H9 (cell line): ENCODE measurements around the gene CDRT4. TPM values are rescaled to one million over a fixed set of nuclear protein-coding genes. Genes with fewer than 3 reads are reported as not detected.

Experiments used
- DNase-seq: peaks from one replicate; pipeline ENCODE4 v3.0.0-alpha.2; 2017
- H2AFZ ChIP-seq: one replicate; pipeline ENCODE4 v1.6.1; 2013; ENCODE audit warnings: mild to moderate bottlenecking, low read length, control low read depth, moderate library complexity
- H2AK5ac ChIP-seq: 2 replicates; pipeline ENCODE4 v1.6.1; 2013; ENCODE audit warnings: low read length, control low read depth, mixed read lengths; ENCODE audit not compliant: insufficient read length
- H2BK120ac ChIP-seq: one replicate; pipeline ENCODE4 v1.6.1; 2013; ENCODE audit warnings: low read depth, mild to moderate bottlenecking, low read length, control low read depth, inconsistent platforms; ENCODE audit not compliant: poor library complexity, severe bottlenecking
- H2BK12ac ChIP-seq: 2 replicates; pipeline ENCODE4 v1.6.1; 2013; ENCODE audit warnings: low read length, control low read depth, mixed read lengths, low read depth; ENCODE audit not compliant: insufficient read length
- H2BK15ac ChIP-seq: 2 replicates; pipeline ENCODE4 v1.6.1; 2013; ENCODE audit warnings: low read depth, low read length, control low read depth
- H2BK20ac ChIP-seq: one replicate; pipeline ENCODE4 v1.6.1; 2013; ENCODE audit warnings: low read depth, mild to moderate bottlenecking, low read length, control low read depth, inconsistent platforms; ENCODE audit not compliant: poor library complexity, severe bottlenecking
- H2BK5ac ChIP-seq: 2 replicates; pipeline ENCODE4 v1.6.1; 2013; ENCODE audit warnings: low read length, control low read depth, mixed read lengths; ENCODE audit not compliant: insufficient read length
- H3K14ac ChIP-seq: 2 replicates; pipeline ENCODE4 v1.6.1; 2013; ENCODE audit warnings: low read length, control low read depth; ENCODE audit not compliant: insufficient read depth
- H3K18ac ChIP-seq: 2 replicates; pipeline ENCODE4 v1.6.1; 2013; ENCODE audit warnings: low read depth, mild to moderate bottlenecking, mixed read lengths, low read length, control low read depth; ENCODE audit not compliant: insufficient read length
- H3K23ac ChIP-seq: 2 replicates; pipeline ENCODE4 v1.6.1; 2013; ENCODE audit warnings: low read length, control low read depth, mixed read lengths, low read depth; ENCODE audit not compliant: insufficient read length
- H3K23me2 ChIP-seq: 2 replicates; pipeline ENCODE4 v1.6.1; 2013; ENCODE audit warnings: low read depth, mild to moderate bottlenecking, mixed read lengths, low read length, control low read depth; ENCODE audit not compliant: insufficient read length, poor library complexity, severe bottlenecking
- H3K27ac ChIP-seq: 2 replicates; pipeline ENCODE4 v1.5.1; 2013; ENCODE audit warnings: low read length, control low read depth, mixed read lengths, low read depth; ENCODE audit not compliant: insufficient read length
- H3K27me3 ChIP-seq: 2 replicates; pipeline ENCODE4 v1.6.1; 2013; ENCODE audit warnings: low read length, control low read depth, inconsistent platforms; ENCODE audit not compliant: insufficient read depth
- H3K4ac ChIP-seq: 2 replicates; pipeline ENCODE4 v1.6.1; 2013; ENCODE audit warnings: low read depth, mild to moderate bottlenecking, control low read depth, inconsistent platforms, low read length, moderate library complexity
- H3K4me1 ChIP-seq: 2 replicates; pipeline ENCODE4 v1.6.1; 2013; ENCODE audit warnings: low read length, control low read depth, inconsistent platforms; ENCODE audit not compliant: insufficient read depth
- H3K4me2 ChIP-seq: 2 replicates; pipeline ENCODE4 v1.6.1; 2013; ENCODE audit warnings: low read length, control low read depth, mixed read lengths; ENCODE audit not compliant: insufficient read length, insufficient read depth
- H3K56ac ChIP-seq: 2 replicates; pipeline ENCODE4 v1.6.1; 2013; ENCODE audit warnings: low read depth, mild to moderate bottlenecking, mixed read lengths, low read length, control low read depth; ENCODE audit not compliant: insufficient read length
- H3K79me1 ChIP-seq: 2 replicates; pipeline ENCODE4 v1.6.1; 2013; ENCODE audit warnings: low read depth, mild to moderate bottlenecking, moderate library complexity, low read length, control low read depth, inconsistent platforms; ENCODE audit not compliant: insufficient read depth, poor library complexity, severe bottlenecking
- H3K79me2 ChIP-seq: 2 replicates; pipeline ENCODE4 v1.6.1; 2013; ENCODE audit warnings: low read length, control low read depth, inconsistent platforms; ENCODE audit not compliant: insufficient read depth
- H3K9ac ChIP-seq: 2 replicates; pipeline ENCODE4 v1.6.1; 2013; ENCODE audit warnings: low read length, control low read depth, mixed read lengths; ENCODE audit not compliant: insufficient read length; ENCODE audit errors: extremely low read depth
- H3K9me3 ChIP-seq: one replicate; pipeline ENCODE4 v1.6.1; 2013; ENCODE audit warnings: low read depth, low read length, inconsistent platforms; ENCODE audit not compliant: control insufficient read depth
- H3T11ph ChIP-seq: one replicate; pipeline ENCODE4 v1.6.1; 2013; ENCODE audit warnings: mild to moderate bottlenecking, low read length, control low read depth, inconsistent platforms
- H4K20me1 ChIP-seq: one replicate; pipeline ENCODE4 v1.6.1; 2013; ENCODE audit not compliant: control insufficient read depth, insufficient read length, insufficient read depth
- H4K5ac ChIP-seq: 2 replicates; pipeline ENCODE4 v1.6.1; 2013; ENCODE audit warnings: low read depth, mild to moderate bottlenecking, mixed read lengths, low read length, control low read depth; ENCODE audit not compliant: insufficient read length
- H4K8ac ChIP-seq: replicated peaks from 2 replicates; pipeline ENCODE4 v1.6.1; 2013; ENCODE audit warnings: low read length, control low read depth, mixed read lengths, low read depth; ENCODE audit not compliant: insufficient read length
- H4K91ac ChIP-seq: 2 replicates; pipeline ENCODE4 v1.6.1; 2013; ENCODE audit warnings: low read depth, mild to moderate bottlenecking, moderate library complexity, mixed read lengths, low read length, control low read depth; ENCODE audit not compliant: insufficient read length
- H3K27ac Mint-ChIP-seq, 3 experiments: 2 replicates in 2 of 3; 3 replicates in 1 of 3; pipeline ENCODE4 v1.8.0; 2020 to 2021; ENCODE audit warnings: mixed read lengths in 3 of 3, mild to moderate bottlenecking in 1 of 3, moderate library complexity in 1 of 3
- H3K27me3 Mint-ChIP-seq: 2 replicates; pipeline ENCODE4 v1.8.0; 2021; ENCODE audit warnings: low read depth, mild to moderate bottlenecking, moderate library complexity, mixed read lengths
- H3K36me3 Mint-ChIP-seq, 3 experiments: 2 replicates in 2 of 3; 3 replicates in 1 of 3; pipeline ENCODE4 v1.8.0; 2020 to 2021; ENCODE audit warnings: low read depth in 3 of 3, mixed read lengths in 3 of 3; ENCODE audit not compliant: insufficient read depth in 1 of 3
- H3K4me1 Mint-ChIP-seq, 2 experiments: 2 replicates each; pipeline ENCODE4 v1.8.0; 2020; ENCODE audit warnings: mixed read lengths in 2 of 2
- H3K4me3 Mint-ChIP-seq, 2 experiments: 2 replicates in 1 of 2; 3 replicates in 1 of 2; pipeline ENCODE4 v1.8.0; 2020 to 2021; ENCODE audit warnings: mild to moderate bottlenecking in 2 of 2, mixed read lengths in 2 of 2, moderate library complexity in 1 of 2
- H3K9me3 Mint-ChIP-seq, 2 experiments: 2 replicates in 1 of 2; 3 replicates in 1 of 2; pipeline ENCODE4 v1.8.0; 2020; ENCODE audit warnings: mild to moderate bottlenecking in 2 of 2, mixed read lengths in 2 of 2, moderate library complexity in 1 of 2
- CTCF ChIP-seq: fragments of 200-600 bp; sonication (generic); conservative IDR thresholded peaks from 3 replicates; pipeline ENCODE4 v1.8.0; 2021; ENCODE audit warnings: antibody characterized with exemption, mild to moderate bottlenecking
- WGBS: extraction: QIAGEN DNeasy Blood & Tissue Kit; methylation state at CpG from one replicate; pipeline ENCODE4 v1.1.7; 2013; ENCODE audit warnings: missing lambda C conversion rate, low lambda C conversion rate, mixed read lengths; ENCODE audit not compliant: insufficient read length; ENCODE audit errors: extremely low coverage; 5-methylcytosine and 5-hydroxymethylcytosine counted together
- total RNA-seq: library from RNA; stranded (reverse); gene quantifications from 2 replicates; pipeline ENCODE4 v1.2.1, GENCODE V29; 2021

Gene CDRT4
- total RNA-seq, 1 experiment from 2014 or later, result 3.8 TPM

GRCh38 chr17:15418781-15419180 lies 48.6 kb downstream of the CDRT4 start:
- no peaks in the 10 kb centered on the region; a peak in 2 of 5 replicates for H3K9me3 Mint-ChIP-seq
- Histone ChIP-seq H2AFZ (no peak overlapping the region), H2BK120ac (no peak overlapping the region), H3K79me2 (no peaks in the 10 kb centered on the region), H3K4me1 (no peaks in the 10 kb centered on the region), H4K91ac (no peak overlapping the region), H3K27ac (no peak overlapping the region), H4K8ac (no peak overlapping the region), H3K14ac (no peak overlapping the region), H3K23ac (no peak overlapping the region), H3K79me1 (no peaks in the 10 kb centered on the region), H2BK5ac (no peak overlapping the region), H4K5ac (no peak overlapping the region), H3K4me2 (no peak overlapping the region), H3K23me2 (no peaks in the 10 kb centered on the region), H3K9ac (no peak overlapping the region), H3K4ac (no peak overlapping the region), H3K9me3 (no peaks in the 10 kb centered on the region), H3K18ac (no peak overlapping the region), H3K56ac (no peak overlapping the region), H2AK5ac (no peak overlapping the region), H2BK20ac (no peak overlapping the region), H3T11ph (no peak overlapping the region), H2BK15ac (no peak overlapping the region), H4K20me1 (no peaks in the 10 kb centered on the region), H2BK12ac (no peak overlapping the region), H3K27me3 (no peaks in the 10 kb centered on the region)
- peaks cover 6 to 15% of the 10 kb centered on the region in 2 experiments for H3K4me1 Mint-ChIP-seq
- WGBS, result no CpG with 5 or more reads among the region's 7 CpGs
- no peak overlapping the region for H3K4me3 Mint-ChIP-seq
- TF ChIP-seq CTCF, result no peak
- peaks cover 0 to 3% (median 0%) of the 10 kb centered on the region in 3 experiments; a peak in 1 of 7 replicates for H3K36me3 Mint-ChIP-seq
- peak overlapping the region in 1 of 3 experiments; percentile 95; a peak in 1 of 7 replicates for H3K27ac Mint-ChIP-seq
- DNase-seq, result no peak
- peaks cover 2% of the 10 kb centered on the region for H3K27me3 Mint-ChIP-seq
